ENCODE measurements around the gene SMAD7. TPM values are rescaled to one million over a fixed set of nuclear protein-coding genes. Genes with fewer than 3 reads are reported as not detected.

SMAD7 gene
- total RNA-seq, 2 experiments from 2014 or later, result 244 to 254 TPM

- DNase-seq, result no peak
- no peaks in the 10 kb centered on the region for H3K9me3 ChIP-seq (ENCODE audit: control insufficient read depth in 1 of 2, insufficient read depth in 1 of 2, low read length in 2 of 2)
- H3K4me3 Mint-ChIP-seq, result no peak overlapping the region
- peaks cover 7% of the 10 kb centered on the region for H3K4me1 ChIP-seq (ENCODE audit: insufficient read depth, low read length)
- H3K4me3 ChIP-seq (ENCODE audit: low read length), result no peak overlapping the region
- no peak overlapping the region for H3K27ac Mint-ChIP-seq
- H3K27ac ChIP-seq (ENCODE audit: low read depth in 1 of 2, low read length in 2 of 2), result no peak overlapping the region
- no peaks in the 10 kb centered on the region for H3K36me3 Mint-ChIP-seq (ENCODE audit: low read depth)
- intact Hi-C loops (cut with DNase I, micrococcal nuclease), result no loop called here
- no peak for ATAC-seq (ENCODE audit: poor library complexity)
- ChIA-PET CTCF (no interaction called here), POLR2A (no interaction called here)
- no peaks in the 10 kb centered on the region for H3K27me3 ChIP-seq (ENCODE audit: control insufficient read depth in 1 of 2, insufficient read depth in 2 of 2, low read length in 2 of 2)
- H3K9me3 Mint-ChIP-seq, result no peaks in the 10 kb centered on the region
- H3K4me1 Mint-ChIP-seq (ENCODE audit: low read depth), result no peaks in the 10 kb centered on the region
- TF ChIP-seq, protein P1, sequence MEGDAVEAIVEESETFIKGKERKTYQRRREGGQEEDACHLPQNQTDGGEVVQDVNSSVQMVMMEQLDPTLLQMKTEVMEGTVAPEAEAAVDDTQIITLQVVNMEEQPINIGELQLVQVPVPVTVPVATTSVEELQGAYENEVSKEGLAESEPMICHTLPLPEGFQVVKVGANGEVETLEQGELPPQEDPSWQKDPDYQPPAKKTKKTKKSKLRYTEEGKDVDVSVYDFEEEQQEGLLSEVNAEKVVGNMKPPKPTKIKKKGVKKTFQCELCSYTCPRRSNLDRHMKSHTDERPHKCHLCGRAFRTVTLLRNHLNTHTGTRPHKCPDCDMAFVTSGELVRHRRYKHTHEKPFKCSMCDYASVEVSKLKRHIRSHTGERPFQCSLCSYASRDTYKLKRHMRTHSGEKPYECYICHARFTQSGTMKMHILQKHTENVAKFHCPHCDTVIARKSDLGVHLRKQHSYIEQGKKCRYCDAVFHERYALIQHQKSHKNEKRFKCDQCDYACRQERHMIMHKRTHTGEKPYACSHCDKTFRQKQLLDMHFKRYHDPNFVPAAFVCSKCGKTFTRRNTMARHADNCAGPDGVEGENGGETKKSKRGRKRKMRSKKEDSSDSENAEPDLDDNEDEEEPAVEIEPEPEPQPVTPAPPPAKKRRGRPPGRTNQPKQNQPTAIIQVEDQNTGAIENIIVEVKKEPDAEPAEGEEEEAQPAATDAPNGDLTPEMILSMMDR (IDR thresholded peaks at IDR 0.05), result no peak
- no peaks in the 10 kb centered on the region for H3K27me3 Mint-ChIP-seq
- H3K36me3 ChIP-seq (ENCODE audit: insufficient read depth, low read length), result no peaks in the 10 kb centered on the region
These were observed 57.6 kb downstream of the SMAD7 start for GRCh38 chr18:48893061-48893607.

GRCh38 chr18:48892146-48892855 is 58.5 kb downstream of the SMAD7 start:
- no peaks in the 10 kb centered on the region for H3K27me3 ChIP-seq (ENCODE audit: control insufficient read depth in 1 of 2, insufficient read depth in 2 of 2, low read length in 2 of 2)
- H3K4me1 ChIP-seq (ENCODE audit: insufficient read depth, low read length), result peaks cover 5% of the 10 kb centered on the region
- CTCF ChIA-PET, result no interaction called here
- no peak overlapping the region for H3K4me3 Mint-ChIP-seq
- H3K36me3 Mint-ChIP-seq (ENCODE audit: low read depth), result no peaks in the 10 kb centered on the region
- no peaks in the 10 kb centered on the region for H3K9me3 ChIP-seq (ENCODE audit: control insufficient read depth in 1 of 2, insufficient read depth in 1 of 2, low read length in 2 of 2)
- H3K9me3 Mint-ChIP-seq, result no peaks in the 10 kb centered on the region
- no peaks in the 10 kb centered on the region for H3K4me1 Mint-ChIP-seq (ENCODE audit: low read depth)
- no peaks in the 10 kb centered on the region for H3K27me3 Mint-ChIP-seq
- POLR2A ChIA-PET, result no interaction called here
- ATAC-seq (ENCODE audit: poor library complexity) (no peak), DNase-seq (no peak)
- no peaks in the 10 kb centered on the region for H3K36me3 ChIP-seq (ENCODE audit: insufficient read depth, low read length)
- no peak overlapping the region for H3K27ac ChIP-seq (ENCODE audit: low read depth in 1 of 2, low read length in 2 of 2)
- H3K4me3 ChIP-seq (ENCODE audit: low read length), result no peak overlapping the region
- intact Hi-C loops (cut with DNase I, micrococcal nuclease), result no loop called here
- TF ChIP-seq, protein P1 (IDR thresholded peaks at IDR 0.05), result no peak
- no peak overlapping the region for H3K27ac Mint-ChIP-seq

DNA sequence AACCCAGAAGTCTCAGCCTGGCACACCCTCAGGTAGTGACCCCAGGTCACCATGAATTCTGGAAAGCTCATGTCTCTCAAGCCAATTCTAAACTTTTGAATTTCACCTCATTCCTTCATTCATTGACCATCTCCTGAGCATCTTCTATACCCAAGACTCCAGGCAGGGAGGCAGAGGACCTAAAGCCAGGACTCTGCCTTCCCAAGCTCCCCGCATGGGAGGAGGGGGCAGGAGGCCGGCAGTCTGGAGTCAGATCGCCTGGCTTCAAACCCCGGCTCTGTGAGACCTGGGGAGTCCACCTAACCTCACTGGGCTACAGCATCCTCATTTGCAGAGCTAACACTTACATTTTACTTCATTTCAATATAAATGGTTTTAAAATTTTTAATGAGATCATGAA is 59.0 kb downstream of the SMAD7 start:
- Histone ChIP-seq H3K27ac (ENCODE audit: low read depth in 1 of 2, low read length in 2 of 2) (no peak overlapping the region), H3K4me1 (ENCODE audit: insufficient read depth, low read length) (peaks cover 3% of the 10 kb centered on the region), H3K4me3 (ENCODE audit: low read length) (no peak overlapping the region), H3K9me3 (ENCODE audit: control insufficient read depth in 1 of 2, insufficient read depth in 1 of 2, low read length in 2 of 2) (no peaks in the 10 kb centered on the region), H3K27me3 (ENCODE audit: control insufficient read depth in 1 of 2, insufficient read depth in 2 of 2, low read length in 2 of 2) (no peaks in the 10 kb centered on the region), H3K36me3 (ENCODE audit: insufficient read depth, low read length) (no peaks in the 10 kb centered on the region)
- ATAC-seq (ENCODE audit: poor library complexity), result no peak
- no peak for DNase-seq
- H3K27ac Mint-ChIP-seq, result no peak overlapping the region
- POLR2A ChIA-PET, result no interaction called here
- CTCF ChIA-PET, result no interaction called here
- H3K9me3 Mint-ChIP-seq, result no peaks in the 10 kb centered on the region
- H3K4me1 Mint-ChIP-seq (ENCODE audit: low read depth), result no peaks in the 10 kb centered on the region
- H3K27me3 Mint-ChIP-seq, result no peaks in the 10 kb centered on the region
- TF ChIP-seq, protein P1 (IDR thresholded peaks at IDR 0.05), result no peak
- intact Hi-C loops (cut with DNase I, micrococcal nuclease), result no loop called here
- no peaks in the 10 kb centered on the region for H3K36me3 Mint-ChIP-seq (ENCODE audit: low read depth)
- H3K4me3 Mint-ChIP-seq, result no peak overlapping the region
